Cardiac muscle cell (in vitro differentiated cells and primary cell): ENCODE data around the gene NOC3L. TPM values are rescaled to one million over a fixed set of nuclear protein-coding genes. Genes with fewer than 3 reads are reported as not detected.
A peak's percentile ranks its signal among the peaks of the same experiment; 100 is the strongest.

Experiments
- DNase-seq, 2 donors: peaks; one replicate each; pipeline versions ENCODE4 v3.0.0 to v3.0.0-alpha.2; 2010 to 2017; ENCODE audit warnings: low read depth in 1 of 2, low spot score in 1 of 2
- H3K27ac ChIP-seq: fragments of 200-600 bp; sonication (generic); 2 replicates; pipeline ENCODE4 v1.5.1; 2016
- H3K27me3 ChIP-seq: fragments of 200-600 bp; sonication (generic); 2 replicates; pipeline ENCODE4 v1.6.0; 2016; ENCODE audit warnings: control low read depth
- H3K36me3 ChIP-seq: fragments of 200-600 bp; sonication (generic); 2 replicates; pipeline ENCODE4 v1.5.1; 2016; ENCODE audit warnings: control low read depth
- H3K4me1 ChIP-seq: fragments of 200-600 bp; sonication (generic); 2 replicates; pipeline ENCODE4 v1.8.1; 2017; ENCODE audit warnings: low read depth, mild to moderate bottlenecking, mixed run types
- H3K4me3 ChIP-seq: fragments of 200-600 bp; sonication (generic); 2 replicates; pipeline ENCODE4 v1.5.1; 2016; ENCODE audit warnings: mild to moderate bottlenecking
- H3K9me3 ChIP-seq: fragments of 200-600 bp; sonication (generic); 2 replicates; pipeline ENCODE4 v1.5.1; 2017; ENCODE audit warnings: low read depth, mild to moderate bottlenecking, control low read depth
- CTCF ChIP-seq: IDR thresholded peaks from 2 replicates; pipeline ENCODE4 v1.5.1; 2012; ENCODE audit warnings: low read depth, mild to moderate bottlenecking, low read length
- polyA plus RNA-seq: library from polyadenylated mRNA; unstranded; fragments of >200 nt; fragmentation: Nextera tagmentation; extraction: Ambion mirVana; gene quantifications from 2 replicates; pipeline ENCODE4 v1.2.1, GENCODE V29; 2016
- total RNA-seq: library from RNA; depleted of rRNA; stranded (reverse); fragments of >200 nt; gene quantifications from 2 replicates; pipeline ENCODE4 v1.2.3, GENCODE V29; 2016

The NOC3L gene
- 7.1 and 10.4 TPM in 2 replicates for total RNA-seq
- 9.0 and 11.9 TPM in 2 replicates for polyA plus RNA-seq

GRCh38 chr10:94362360-94363250, at the start of gene NOC3L:
Gene NOC3L (minus strand): TSS chr10:94362939. CDS start chr10:94362838, 101 bp downstream.
- Histone ChIP-seq H3K4me3 (peak within 1 kb of the TSS; percentile 68), H3K27ac (peak within 1 kb of the TSS; percentile 74), H3K9me3 (no peaks in the 10 kb centered on the region), H3K4me1 (peaks cover 6% of the 10 kb centered on the region), H3K36me3 (no peaks in the 10 kb centered on the region), H3K27me3 (no peaks in the 10 kb centered on the region)
- DNase-seq = peak; percentile 96 to 97
- TF ChIP-seq CTCF = peak; percentile 79

GRCh38 chr10:94412449-94412848, 49.7 kb upstream of the NOC3L start:
- TF ChIP-seq CTCF = no peak
- Histone ChIP-seq H3K36me3 (no peaks in the 10 kb centered on the region), H3K9me3 (no peaks in the 10 kb centered on the region), H3K27me3 (no peaks in the 10 kb centered on the region), H3K4me1 (no peaks in the 10 kb centered on the region), H3K4me3 (no peak overlapping the region), H3K27ac (no peak overlapping the region)
- DNase-seq = peak in 1 of 2 donors; percentile 37

- Histone ChIP-seq H3K27me3 (no peaks in the 10 kb centered on the region), H3K36me3 (no peaks in the 10 kb centered on the region), H3K4me1 (no peaks in the 10 kb centered on the region), H3K4me3 (no peak overlapping the region), H3K27ac (no peak overlapping the region), H3K9me3 (no peaks in the 10 kb centered on the region)
- DNase-seq = no peak
- TF ChIP-seq CTCF = no peak
Observed at GRCh38 chr10:94411304-94411703, 48.6 kb upstream of the NOC3L start.

- Histone ChIP-seq H3K36me3 (no peaks in the 10 kb centered on the region), H3K27me3 (no peaks in the 10 kb centered on the region), H3K4me3 (no peak overlapping the region), H3K4me1 (peaks cover 4% of the 10 kb centered on the region), H3K27ac (no peak overlapping the region), H3K9me3 (no peaks in the 10 kb centered on the region)
- TF ChIP-seq CTCF = no peak
- no peak for DNase-seq
Observed at GRCh38 chr10:94409021-94409657, 46.4 kb upstream of the NOC3L start.

GRCh38 chr10:94407668-94408067, 44.9 kb upstream of the NOC3L start:
- no peak overlapping the region for H3K27ac ChIP-seq

More at GRCh38 chr10:94407668-94408067, 44.9 kb upstream of the NOC3L start:
- Histone ChIP-seq H3K4me1 (peaks cover 6% of the 10 kb centered on the region), H3K9me3 (no peaks in the 10 kb centered on the region), H3K36me3 (no peaks in the 10 kb centered on the region), H3K4me3 (no peak overlapping the region), H3K27me3 (no peaks in the 10 kb centered on the region)
- TF ChIP-seq CTCF = no peak
- DNase-seq = no peak
